Measurements from ENCODE around the gene SNAI1.

GRCh38 chr20:49976542-49976941, 6.2 kb upstream of the SNAI1 start:
- TF ChIP-seq EP300 (IDR thresholded peaks at IDR 0.05) (no peak), CTCF (IDR thresholded peaks at IDR 0.05) (no peak)

Measured in suprapubic skin (tissue), 3 donors.